Suprapubic skin (tissue), 4 donors: ENCODE measurements around the gene VGF.

Source experiments
- CTCF ChIP-seq, 2 donors: fragments of 200-600 bp in 1 of 2; fragments of 450-650 bp in 1 of 2; sonication (generic) in 1 of 2; IDR thresholded peaks; one replicate each; pipeline ENCODE4 v1.5.1; 2016 to 2019; ENCODE audit warnings: antibody characterized with exemption in 2 of 2, mild to moderate bottlenecking in 1 of 2, moderate library complexity in 1 of 2
- POLR2A ChIP-seq, 2 donors: fragments of 450-650 bp; IDR thresholded peaks; one replicate each; pipeline ENCODE4 v1.6.1; 2017; ENCODE audit warnings: antibody characterized with exemption in 2 of 2, mild to moderate bottlenecking in 2 of 2, moderate library complexity in 2 of 2
- POLR2AphosphoS5 ChIP-seq, 3 donors: sonication (generic); formaldehyde crosslinking; IDR thresholded peaks; one replicate each; pipeline ENCODE4 v1.6.1; 2017; ENCODE audit warnings: antibody characterized with exemption in 3 of 3

- TF ChIP-seq CTCF (IDR thresholded peaks at IDR 0.05) (no peak), POLR2A (IDR thresholded peaks at IDR 0.05) (no peak), POLR2AphosphoS5 (IDR thresholded peaks at IDR 0.05) (no peak)
These were observed 41.3 kb upstream of the VGF start for GRCh38 chr7:101206665-101207042.
